HG02642 (cell line): ENCODE data around the gene TCOF1.

Experiments
- ATAC-seq: cut with Tn5 transposase; IDR thresholded peaks from one replicate; pipeline ENCODE4 v1.9.1; 2021; ENCODE audit warnings: mild to moderate bottlenecking; ENCODE audit not compliant: unreplicated experiment, poor library complexity

TCOF1 gene

GRCh38 chr5:150321784-150322183, 35.7 kb upstream of the TCOF1 start:
- no peak for ATAC-seq

DNA sequence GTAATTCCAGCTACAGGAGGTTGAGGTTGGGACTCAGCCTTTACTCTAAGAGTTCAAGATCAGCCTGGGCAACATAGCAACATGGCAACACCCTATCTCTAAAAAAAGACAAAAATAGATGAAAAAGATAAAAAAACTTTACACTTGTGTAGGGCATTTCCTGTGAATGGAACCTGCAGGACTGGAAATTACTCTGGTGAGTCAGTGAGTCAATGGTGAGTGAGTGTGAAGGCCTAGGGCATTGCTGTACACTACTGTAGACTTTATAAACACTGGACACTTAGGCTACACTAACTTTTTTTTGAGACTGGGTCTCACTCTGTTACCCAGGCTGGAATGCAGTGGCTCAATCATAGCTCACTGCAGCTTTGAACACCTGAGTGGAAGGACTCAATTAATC, 35.3 kb upstream of the TCOF1 start:
- no peak for ATAC-seq

DNA sequence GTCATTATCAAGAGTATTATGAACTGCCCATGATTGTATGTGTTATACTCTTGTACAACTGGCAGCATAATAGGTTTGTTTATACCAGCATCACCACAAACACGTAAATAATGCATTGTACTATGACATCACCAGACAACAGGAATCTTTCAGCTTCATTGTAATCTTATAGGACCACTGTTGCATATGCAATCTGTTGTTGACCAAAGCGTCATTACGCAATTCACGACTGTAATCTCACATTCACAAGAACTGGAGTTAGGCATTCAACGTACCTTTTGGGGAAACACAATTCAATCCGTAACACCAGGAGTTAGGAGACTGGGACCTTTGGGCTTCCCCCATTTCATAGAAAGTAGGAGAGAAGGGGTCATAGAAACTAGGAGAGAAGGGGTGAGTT, 34.4 kb upstream of the TCOF1 start:
- no peak for ATAC-seq

GRCh38 chr5:150323819-150324218, 33.7 kb upstream of the TCOF1 start:
- ATAC-seq, result no peak

DNA sequence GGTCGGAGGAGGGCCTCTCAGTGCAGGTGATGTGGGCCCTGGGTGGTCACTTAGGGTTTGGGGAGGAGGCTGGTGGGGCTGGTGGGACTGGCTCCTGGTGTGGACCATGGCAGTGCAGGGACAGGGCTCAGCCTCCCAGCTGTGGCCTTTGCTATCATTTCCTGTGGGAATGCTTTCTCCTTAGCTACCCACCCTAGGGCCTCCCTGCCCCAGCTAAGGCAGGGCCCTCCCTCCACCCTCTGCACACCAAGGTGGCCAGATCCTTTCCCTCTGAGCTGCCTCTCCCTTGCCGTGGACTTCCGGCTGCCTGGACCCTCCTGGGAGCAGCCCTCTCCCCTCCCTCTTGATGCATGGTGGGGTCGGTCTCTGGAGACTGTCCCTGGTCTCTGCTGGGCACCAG, 32.1 kb upstream of the TCOF1 start:
- ATAC-seq, result no peak

DNA sequence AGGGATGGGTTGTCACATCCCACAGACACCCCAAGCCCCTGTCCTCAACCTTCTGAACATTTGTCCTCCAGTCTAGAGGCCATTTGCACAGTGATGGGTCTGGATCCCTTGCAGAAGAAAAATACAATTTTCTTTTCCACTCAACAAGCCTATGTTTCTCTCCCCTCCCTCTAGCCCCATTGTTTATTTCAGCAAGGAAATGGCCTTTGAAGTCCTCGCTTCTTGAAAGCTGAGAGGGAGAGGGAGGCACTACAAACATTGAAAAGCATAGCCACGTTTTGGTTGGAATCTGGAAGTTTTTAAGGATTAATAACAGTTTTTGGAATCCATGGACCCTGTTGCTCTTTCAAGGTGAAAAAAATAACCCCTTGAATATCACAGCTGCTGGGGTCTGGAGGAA, 30.8 kb upstream of the TCOF1 start:
- no peak for ATAC-seq

GRCh38 chr5:150327139-150327538, 30.4 kb upstream of the TCOF1 start:
- ATAC-seq, result no peak

GRCh38 chr5:150328515-150328914, 29.0 kb upstream of the TCOF1 start:
- ATAC-seq, result no peak

GRCh38 chr5:150329038-150329437, 28.5 kb upstream of the TCOF1 start:
- ATAC-seq, result no peak

DNA sequence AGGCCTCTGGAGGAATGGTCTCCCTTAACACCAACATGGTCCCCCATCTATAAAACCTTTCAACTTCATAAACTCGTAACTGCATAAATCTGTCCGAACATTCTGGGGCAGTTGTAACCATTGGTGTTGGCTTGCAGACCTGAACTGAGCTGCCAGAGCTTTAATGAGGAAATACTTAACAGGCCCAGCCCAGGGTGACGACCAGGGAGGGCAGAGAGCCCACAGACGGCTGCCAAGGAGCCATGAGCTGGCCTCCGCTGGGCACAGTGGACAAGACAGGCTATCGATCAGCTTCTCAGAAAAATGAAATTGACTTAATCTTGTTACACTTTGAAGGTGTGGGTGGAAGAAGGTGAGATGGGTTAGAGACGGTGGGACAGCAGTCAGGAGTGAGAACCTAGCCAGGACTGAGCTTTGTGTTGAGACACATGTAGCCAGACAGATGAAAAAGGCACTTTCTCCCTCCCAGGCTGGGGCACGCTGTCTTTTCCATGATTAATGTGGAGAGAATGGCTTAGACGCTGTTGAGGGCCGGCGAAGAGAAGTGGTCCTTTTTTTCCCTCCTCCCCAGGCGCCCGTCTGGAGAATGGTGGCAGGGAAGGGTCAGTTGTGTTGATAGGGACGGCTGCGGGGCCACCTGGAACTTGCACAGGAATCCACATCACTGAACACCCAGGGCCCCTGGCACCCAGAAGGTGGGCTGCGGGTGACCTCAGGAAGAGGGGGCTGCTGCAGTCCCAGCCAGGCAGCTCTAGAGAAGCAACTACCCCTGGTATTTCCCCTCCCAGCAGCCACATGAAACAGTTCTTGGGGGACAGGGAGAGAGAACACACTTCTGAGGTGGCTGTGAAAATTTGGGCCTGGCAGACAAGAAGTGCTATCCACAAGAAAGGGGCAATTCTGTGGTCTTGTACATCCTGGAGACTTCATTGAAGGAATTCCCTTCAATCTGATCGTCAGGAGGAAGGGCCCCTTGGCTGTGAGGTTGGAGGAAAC, 27.3 kb upstream of the TCOF1 start:
- ATAC-seq, result no peak

DNA sequence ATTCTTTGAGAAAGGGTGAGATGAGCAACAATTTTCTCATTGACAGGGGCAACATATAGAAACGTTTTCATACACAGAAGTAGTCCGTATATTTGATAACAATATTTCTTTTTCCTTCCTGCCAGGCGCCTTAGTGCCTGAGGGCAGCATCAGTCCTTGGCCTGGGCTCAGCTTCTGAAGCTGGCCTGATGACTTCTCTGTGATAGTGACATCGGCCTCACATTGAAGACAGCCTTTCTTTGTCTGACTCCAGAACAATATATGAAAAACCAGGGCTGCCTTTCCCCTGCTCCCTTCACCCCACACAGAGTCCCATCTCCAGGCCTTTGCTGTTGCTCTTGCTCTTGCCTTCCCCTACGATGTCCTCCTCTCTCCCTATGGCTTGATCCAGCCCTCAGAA, 24.1 kb upstream of the TCOF1 start:
- ATAC-seq, result no peak

GRCh38 chr5:150335778-150336177, 21.7 kb upstream of the TCOF1 start:
- no peak for ATAC-seq

DNA sequence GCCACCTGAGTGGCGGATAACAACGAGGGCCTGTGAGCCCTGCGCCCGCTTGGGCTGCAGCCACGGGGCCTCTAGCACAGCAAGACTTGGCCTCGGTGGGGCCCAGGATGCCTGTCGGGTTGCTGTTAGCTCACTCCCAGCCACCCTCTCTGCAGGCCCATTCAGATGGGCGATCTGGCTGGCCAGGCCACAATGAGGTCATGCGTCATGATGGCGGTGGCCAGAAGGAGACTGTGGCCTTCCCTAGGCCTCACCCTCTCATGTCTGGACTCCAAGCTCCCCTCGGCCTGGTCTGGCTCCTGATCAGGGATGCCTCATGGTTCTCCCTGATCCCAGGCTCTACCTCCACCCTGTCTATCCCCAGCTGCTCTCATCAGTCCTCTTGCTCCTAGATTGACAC, 19.0 kb upstream of the TCOF1 start:
- ATAC-seq, result no peak

GRCh38 chr5:150339165-150339564, 18.3 kb upstream of the TCOF1 start:
- ATAC-seq, result no peak

DNA sequence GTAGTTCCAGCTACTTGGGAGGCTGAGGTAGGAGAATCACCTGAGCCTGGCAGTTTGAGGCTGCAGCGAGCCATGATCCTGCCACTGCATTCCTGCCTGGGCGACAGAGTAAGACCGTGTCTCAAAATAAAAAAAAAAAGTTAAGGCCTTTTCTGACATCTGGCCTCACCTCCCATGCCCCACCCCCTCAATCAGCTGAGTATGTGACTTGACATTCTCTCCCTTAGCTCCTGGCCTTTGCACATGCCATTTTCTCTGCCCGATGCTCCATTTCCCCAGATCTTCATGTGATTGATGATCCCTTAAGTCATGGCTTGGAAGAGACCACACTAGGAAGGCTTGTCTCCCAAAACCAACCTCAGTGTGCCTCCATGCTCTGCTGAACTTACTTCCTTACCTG, 17.7 kb upstream of the TCOF1 start:
- no peak for ATAC-seq

DNA sequence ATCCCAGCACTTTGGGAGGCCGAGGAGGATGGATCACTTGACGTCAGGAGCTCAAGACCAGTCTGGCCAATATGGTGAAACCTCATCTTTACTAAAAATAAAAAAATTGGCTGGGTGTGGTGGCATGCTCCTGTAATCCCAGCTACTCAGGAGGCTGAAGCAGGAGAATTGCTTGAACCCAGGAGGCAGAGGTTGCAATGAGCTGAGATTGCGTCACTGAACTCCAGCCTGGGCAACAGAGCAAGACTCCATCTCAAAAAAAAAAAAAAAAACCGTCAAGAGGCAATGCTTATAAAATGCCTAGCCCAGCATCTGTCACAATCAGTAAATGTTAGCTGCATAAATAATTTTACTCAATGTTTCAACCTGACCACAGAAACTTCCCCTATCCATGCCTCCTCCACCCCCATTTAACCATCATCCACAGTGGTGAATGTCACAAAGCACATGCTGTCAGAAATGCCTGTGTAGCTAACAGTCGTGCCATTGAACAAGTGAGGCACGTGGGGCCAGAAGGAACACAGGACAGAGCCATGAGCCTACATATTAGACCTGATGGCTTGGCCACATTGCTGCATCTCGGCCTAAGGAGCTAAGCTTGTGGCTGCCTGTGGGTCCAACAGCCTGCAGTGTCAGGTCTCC, 16.8 kb upstream of the TCOF1 start:
- no peak for ATAC-seq

DNA sequence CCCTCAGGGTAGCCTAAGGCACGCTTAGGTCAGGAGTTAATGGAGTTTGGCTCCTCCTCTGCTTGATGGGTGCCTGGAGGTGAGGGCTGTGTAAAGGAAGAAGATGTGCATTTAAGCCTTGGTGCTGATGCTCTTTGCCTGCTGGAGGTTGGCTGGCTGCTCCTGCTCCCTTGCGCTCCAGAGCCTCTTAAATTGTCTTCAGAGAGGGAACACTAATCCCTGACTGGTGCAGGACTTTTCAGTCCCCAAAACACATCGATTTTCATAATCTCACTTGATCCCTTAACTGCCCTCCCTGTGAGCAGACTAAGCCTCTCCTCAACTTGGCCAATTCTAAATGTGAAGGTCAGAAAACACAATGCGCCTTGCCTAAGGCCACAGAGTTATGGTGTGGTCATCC, 16.2 kb upstream of the TCOF1 start:
- ATAC-seq, result no peak

DNA sequence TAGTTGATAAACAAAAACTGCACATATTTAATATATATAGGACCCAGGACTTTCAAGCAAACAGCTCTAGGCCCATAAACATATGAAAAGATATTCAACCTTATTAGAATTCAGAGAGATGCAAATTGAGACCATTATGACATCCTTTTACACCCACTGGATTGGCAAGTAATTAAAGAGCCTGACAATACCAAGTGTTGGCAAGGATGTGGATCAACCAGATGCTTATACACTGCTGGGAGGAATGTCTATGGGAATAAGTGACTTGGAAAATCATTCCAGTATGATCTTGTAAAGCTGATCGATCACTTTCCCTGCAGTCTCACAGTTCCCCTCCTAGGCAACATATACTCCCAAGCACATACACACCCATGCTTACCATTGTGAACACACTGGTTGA, 15.5 kb upstream of the TCOF1 start:
- ATAC-seq, result no peak

- ATAC-seq, result no peak
Measured at GRCh38 chr5:150342583-150342982, 14.9 kb upstream of the TCOF1 start.

DNA sequence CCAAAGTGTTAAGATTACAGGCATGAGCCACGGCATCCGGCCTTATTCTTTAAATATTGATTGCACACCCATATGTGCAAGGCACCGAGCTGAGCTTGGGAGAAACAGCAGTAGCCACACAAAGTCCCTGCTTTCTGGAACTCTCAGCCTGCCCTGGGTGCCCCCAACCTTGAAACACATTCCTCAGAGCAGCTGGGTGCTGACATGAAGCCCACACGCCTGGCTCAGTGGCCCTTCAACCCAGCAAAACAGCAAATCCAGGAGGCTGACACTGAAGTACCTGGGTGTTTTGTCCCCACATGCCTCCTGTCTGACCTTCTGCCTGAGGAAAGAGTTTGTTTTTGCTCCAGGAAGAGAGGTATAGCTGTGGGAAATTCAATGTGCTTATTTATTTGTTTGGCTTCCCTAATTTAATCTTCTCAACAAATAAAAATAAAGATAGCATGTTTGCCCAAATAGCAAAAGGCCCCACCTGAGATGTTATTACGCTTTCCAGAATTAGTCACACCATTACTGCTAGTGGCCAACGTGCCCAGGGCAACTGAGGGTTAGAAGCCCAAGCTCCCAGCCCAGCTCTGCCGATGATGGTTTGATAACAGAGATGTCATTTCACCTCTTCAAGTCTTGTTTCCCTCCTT, 13.4 kb upstream of the TCOF1 start:
- ATAC-seq, result no peak

GRCh38 chr5:150345716-150346115, 11.8 kb upstream of the TCOF1 start:
- ATAC-seq, result no peak
